A549 (cell line): Measurements from ENCODE around the gene PTOV1. TPM values are rescaled to one million over a fixed set of nuclear protein-coding genes. Genes with fewer than 3 reads are reported as not detected.

Experiments used
- ATAC-seq, 2 experiments: fragments of 200-7000 bp in 1 of 2; fragments of >200 bp in 1 of 2; cut with Nextera tagmentation in 1 of 2; cut with Tn5 transposase in 1 of 2; 3 replicates each; pipeline versions ENCODE4 v1.8.0 to v1.9.1; 2018 to 2020; ENCODE audit warnings: mild to moderate bottlenecking in 1 of 2, moderate library complexity in 1 of 2
- CTCF ChIA-PET: fragments of 300-600 bp; sonication (Branson Sonifier 250); formaldehyde crosslinking; extraction: SDS; loops from one replicate; lab custom pipeline; 2021; ENCODE audit warnings: antibody characterized with exemption, inconsistent platforms; lab: Yijun Ruan, JAX
- POLR2A ChIA-PET: fragments of 350-600 bp; formaldehyde crosslinking; extraction: SDS; loops from one replicate; lab custom pipeline; 2021; ENCODE audit warnings: antibody characterized with exemption, inconsistent platforms; lab: Yijun Ruan, JAX
- DNase-seq, 2 experiments: peaks; one replicate each; pipeline versions ENCODE4 v3.0.0 to v3.0.0-alpha.2; 2011 to 2016; ENCODE audit warnings: low read depth in 1 of 2, low spot score in 1 of 2
- FAIRE-seq: peaks from 2 replicates; lab custom pipeline; 2011; peaks lifted over from hg19 to GRCh38; lab: Jason Lieb, UNC
- H3K27ac ChIP-seq, 2 experiments: fragments of >200 bp; sonication (Bioruptor Twin); formaldehyde crosslinking; 3 replicates each; pipeline ENCODE4 v1.5.1; 2016 to 2017
- H3K4me1 ChIP-seq: fragments of >200 bp; sonication (Bioruptor Twin); formaldehyde crosslinking; 3 replicates; pipeline ENCODE4 v1.6.1; 2016
- H3K4me2 ChIP-seq: fragments of >200 bp; sonication (Bioruptor Twin); formaldehyde crosslinking; 3 replicates; pipeline ENCODE4 v1.6.1; 2016
- H3K4me3 ChIP-seq: fragments of >200 bp; sonication (Bioruptor Twin); formaldehyde crosslinking; 3 replicates; pipeline ENCODE4 v1.5.1; 2016
- H3K9me3 ChIP-seq: fragments of >200 bp; sonication (Bioruptor Twin); formaldehyde crosslinking; 3 replicates; pipeline ENCODE4 v1.6.1; 2016
- ATOH8 ChIP-seq: fragments of 250-450 bp; sonication (Bioruptor Pico); IDR thresholded peaks from 2 replicates; pipeline ENCODE4 v1.5.0; 2020; ENCODE audit warnings: low read depth, mild to moderate bottlenecking, moderate library complexity
- BCL3 ChIP-seq: fragments of >200 bp; sonication (Bioruptor Twin); formaldehyde crosslinking; IDR thresholded peaks from 3 replicates; pipeline ENCODE4 v1.6.1; 2016
- CBX2 ChIP-seq: fragments of 200-600 bp; sonication (generic); IDR thresholded peaks from 2 replicates; pipeline ENCODE4 v1.6.1; 2016; ENCODE audit warnings: low read depth, mild to moderate bottlenecking, borderline replicate concordance
- CEBPB ChIP-seq, 2 experiments: fragments of >200 bp in 1 of 2; sonication (Bioruptor Twin) in 1 of 2; formaldehyde crosslinking in 1 of 2; IDR thresholded peaks; 2 replicates each; pipeline ENCODE4 v1.6.1; 2012 to 2016
- CHD2 ChIP-seq: fragments of 150-350 bp; IDR thresholded peaks from 2 replicates; pipeline ENCODE4 v1.6.1; 2014; ENCODE audit warnings: low read length; ENCODE audit not compliant: partially characterized antibody
- CHD4 ChIP-seq: fragments of 200-600 bp; sonication (generic); IDR thresholded peaks from 2 replicates; pipeline ENCODE4 v1.6.1; 2016; ENCODE audit warnings: antibody characterized with exemption, mild to moderate bottlenecking, borderline replicate concordance
- CTCF ChIP-seq: fragments of >200 bp; sonication (Bioruptor Twin); formaldehyde crosslinking; IDR thresholded peaks from 3 replicates; pipeline ENCODE4 v1.5.1; 2016
- EHMT2 ChIP-seq: fragments of 200-600 bp; sonication (generic); IDR thresholded peaks from 2 replicates; pipeline ENCODE4 v1.6.1; 2016; ENCODE audit warnings: antibody characterized with exemption, low read depth, mild to moderate bottlenecking, moderate library complexity
- ESRRA ChIP-seq: fragments of 150-350 bp; IDR thresholded peaks from 2 replicates; pipeline ENCODE4 v1.6.1; 2014; ENCODE audit warnings: mild to moderate bottlenecking, low read length, borderline replicate concordance
- FOSL2 ChIP-seq, 2 experiments: fragments of 450-650 bp in 1 of 2; fragments of >200 bp in 1 of 2; sonication (Bioruptor Twin) in 1 of 2; formaldehyde crosslinking; IDR thresholded peaks; 2 replicates each; pipeline versions ENCODE4 v1.5.0 to v1.6.1; 2016 to 2020; ENCODE audit warnings: mild to moderate bottlenecking in 1 of 2, moderate library complexity in 1 of 2
- HDAC2 ChIP-seq: fragments of 200-600 bp; sonication (generic); IDR thresholded peaks from 2 replicates; pipeline ENCODE4 v1.6.1; 2016
- HOXB13 ChIP-seq: fragments of 250-450 bp; sonication (Bioruptor Pico); IDR thresholded peaks from 2 replicates; pipeline ENCODE4 v1.5.0; 2020; ENCODE audit warnings: low read depth, mild to moderate bottlenecking, moderate library complexity
- KDM1A ChIP-seq: fragments of 200-600 bp; sonication (generic); IDR thresholded peaks from 2 replicates; pipeline ENCODE4 v1.6.1; 2016; ENCODE audit warnings: low read depth, mild to moderate bottlenecking
- MAFK ChIP-seq: fragments of 450-650 bp; IDR thresholded peaks from 2 replicates; pipeline ENCODE4 v1.6.1; 2014; ENCODE audit not compliant: partially characterized antibody
- MAX ChIP-seq: IDR thresholded peaks from 2 replicates; pipeline ENCODE4 v1.6.1; 2012
- MYC ChIP-seq: IDR thresholded peaks from 2 replicates; pipeline ENCODE4 v1.6.1; 2012; ENCODE audit warnings: mild to moderate bottlenecking, inconsistent platforms, low read length, improper control_type of control experiment, borderline replicate concordance
- NFE2L2 ChIP-seq: fragments of 150-350 bp; conservative IDR thresholded peaks from 2 replicates; pipeline ENCODE4 v1.6.1; 2014; ENCODE audit warnings: low read length
- RAD21 ChIP-seq, 2 experiments: fragments of >200 bp in 1 of 2; sonication (Bioruptor Twin) in 1 of 2; formaldehyde crosslinking in 1 of 2; IDR thresholded peaks in 1 of 2; conservative IDR thresholded peaks in 1 of 2; 2 replicates in 1 of 2; 3 replicates in 1 of 2; pipeline ENCODE4 v1.6.1; 2012 to 2018; ENCODE audit warnings: inconsistent platforms in 1 of 2
- RARB ChIP-seq: fragments of 250-450 bp; sonication (Bioruptor Pico); IDR thresholded peaks from 2 replicates; pipeline ENCODE4 v1.8.0; 2021; ENCODE audit warnings: mild to moderate bottlenecking, moderate library complexity
- RCOR1 ChIP-seq: fragments of 150-350 bp; IDR thresholded peaks from 2 replicates; pipeline ENCODE4 v1.6.1; 2014; ENCODE audit warnings: antibody characterized with exemption, low read length, low read depth
- SREBF2 ChIP-seq: fragments of 450-650 bp; IDR thresholded peaks from 2 replicates; pipeline ENCODE4 v1.6.1; 2014; ENCODE audit warnings: mild to moderate bottlenecking, moderate library complexity
- ZFP36 ChIP-seq: fragments of 450-650 bp; IDR thresholded peaks from 2 replicates; pipeline ENCODE4 v1.6.1; 2014; ENCODE audit warnings: borderline replicate concordance; ENCODE audit not compliant: partially characterized antibody
- WGBS: methylation state at CpG from one replicate; pipeline ENCODE4 v1.1.6; 2017; ENCODE audit errors: missing lambda C conversion rate; 5-methylcytosine and 5-hydroxymethylcytosine counted together
- polyA plus RNA-seq, 4 experiments: library from polyadenylated mRNA; depleted of rRNA in 3 of 4; stranded (reverse); fragments of >200 nt; fragmentation: RNase III in 1 of 4; extraction: RNeasy Plus Mini Kit Qiagen cat#74134 plus additional on column Dnase treatment in 1 of 4; gene quantifications; 2 replicates in 3 of 4; 3 replicates in 1 of 4; pipeline ENCODE4 v1.2.3, GENCODE V29; 2011 to 2017

Gene PTOV1
- polyA plus RNA-seq, 2 of the 4 experiments (the other 2 are of a cell fraction) = 27.7 to 147 TPM

GRCh38 chr19:49863935-49864320 is 13.0 kb downstream of the PTOV1 start:
- FAIRE-seq (no peak), DNase-seq (no peak), ATAC-seq (no peak)
- no peak overlapping the region for H3K27ac ChIP-seq
- WGBS = 92% methylated on average over 17 of the region's 17 CpGs
- H3K4me1 ChIP-seq = peaks cover 51% of the 10 kb centered on the region
- no peak overlapping the region for H3K4me2 ChIP-seq
- CTCF ChIA-PET = interaction anchor here (1.1 to 1.9 kb wide), 6 partner anchors 10 to 191 kb away, joined by 3 to 7 read pairs (median 6); no protein-coding TSS in a partner anchor
- POLR2A ChIA-PET = interaction anchor here (1.1 kb wide), 1 partner anchor 14 kb away, joined by 3 read pairs; no protein-coding TSS in a partner anchor
- H3K4me3 ChIP-seq = no peak overlapping the region
- no peaks in the 10 kb centered on the region for H3K9me3 ChIP-seq
- no peak for TF ChIP-seq CTCF
- no peak for TF ChIP-seq MYC
- TF ChIP-seq EHMT2 = no peak
- no peak for TF ChIP-seq CHD2
- TF ChIP-seq CEBPB (IDR thresholded peaks at IDR 0.05) = no peak
- TF ChIP-seq BCL3 = no peak

GRCh38 chr19:49864890-49865289 is 13.9 kb downstream of the PTOV1 start:
- ChIA-PET POLR2A (interaction anchor here (0.5 to 1.3 kb wide), 4 partner anchors 11 to 1036 kb away, joined by 3 to 10 read pairs (median 3); partner anchors contain the start of genes AKT1S1 and PTOV1), CTCF (interaction anchor here (1.2 to 2.6 kb wide), 3 partner anchors 9 to 55 kb away, joined by 3 to 13 read pairs (median 5); no protein-coding TSS in a partner anchor)
- FAIRE-seq (no peak), ATAC-seq (no peak), DNase-seq (no peak)
- Histone ChIP-seq H3K4me2 (peak overlapping the region; percentile 77; the same call in 1 of the 3 replicates), H3K4me1 (peaks cover 43% of the 10 kb centered on the region), H3K9me3 (no peaks in the 10 kb centered on the region), H3K27ac (no peak overlapping the region), H3K4me3 (no peak overlapping the region)
- TF ChIP-seq HDAC2 = peak; percentile 53; the same call in 1 of the 2 replicates
- peak; percentile 94 for TF ChIP-seq KDM1A
- no peak for TF ChIP-seq ZFP36
- no peak for TF ChIP-seq SREBF2
- TF ChIP-seq RCOR1 = no peak
- TF ChIP-seq MAFK = no peak
- TF ChIP-seq HOXB13 (CRISPR knock-in tag) = no peak
- no peak for TF ChIP-seq CTCF
- no peak for TF ChIP-seq BCL3
- TF ChIP-seq MAX = peak; percentile 16; the same call in 1 of the 2 replicates
- no peak for TF ChIP-seq ATOH8 (CRISPR knock-in tag)
- TF ChIP-seq FOSL2 (IDR thresholded peaks at IDR 0.05) = no peak
- TF ChIP-seq FOSL2 (CRISPR knock-in tag; IDR thresholded peaks at IDR 0.05) = no peak
- TF ChIP-seq CHD4 = 0 out of 2 replicates have a peak, but pooled peaks have one; percentile 41
- no peak for TF ChIP-seq NFE2L2
- no peak for TF ChIP-seq RAD21 (conservative IDR thresholded peaks at IDR 0.05 in 1 of 2, IDR thresholded peaks at IDR 0.05 in 1 of 2)
- no peak for TF ChIP-seq CBX2
- TF ChIP-seq RARB (CRISPR knock-in tag) = no peak
- no peak for TF ChIP-seq ESRRA
- WGBS = 85% methylated on average over 13 of the region's 13 CpGs
